Measurements from ENCODE around the gene ZNF747. TPM values are rescaled to one million over a fixed set of nuclear protein-coding genes. Genes with fewer than 3 reads are reported as not detected.

Gene ZNF747
- total RNA-seq, 1 donor from 2014 or later, result 9.6 TPM

- DNase-seq (ENCODE audit: low spot score), result no peak
Measured at GRCh38 chr16:30519120-30520049, 15.3 kb downstream of the ZNF747 start.

DNA sequence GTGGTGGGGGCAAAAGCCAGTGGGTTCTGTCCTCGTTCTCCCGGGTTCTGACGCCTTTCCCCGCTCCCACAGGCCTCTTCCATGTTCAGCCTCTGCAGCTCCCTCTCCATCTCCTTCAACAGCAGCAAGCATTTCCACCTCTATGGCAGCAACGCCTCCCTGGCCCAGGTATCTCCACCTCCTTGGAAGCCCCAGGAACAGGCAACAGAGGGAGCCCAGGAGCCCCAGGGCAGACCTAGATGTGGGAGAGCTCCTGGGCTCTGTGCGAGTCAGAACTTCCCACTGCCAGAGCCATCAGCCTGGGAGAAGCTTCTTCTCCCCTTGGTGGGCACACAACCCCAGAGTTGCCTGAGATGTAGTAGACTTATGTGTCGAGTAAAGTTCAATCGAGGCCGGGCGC lies 16.1 kb downstream of the ZNF747 start:
- no peak for DNase-seq (ENCODE audit: low spot score)

GRCh38 chr16:30515275-30515674 lies 19.4 kb downstream of the ZNF747 start:
- DNase-seq (ENCODE audit: low spot score), result no peak

DNA sequence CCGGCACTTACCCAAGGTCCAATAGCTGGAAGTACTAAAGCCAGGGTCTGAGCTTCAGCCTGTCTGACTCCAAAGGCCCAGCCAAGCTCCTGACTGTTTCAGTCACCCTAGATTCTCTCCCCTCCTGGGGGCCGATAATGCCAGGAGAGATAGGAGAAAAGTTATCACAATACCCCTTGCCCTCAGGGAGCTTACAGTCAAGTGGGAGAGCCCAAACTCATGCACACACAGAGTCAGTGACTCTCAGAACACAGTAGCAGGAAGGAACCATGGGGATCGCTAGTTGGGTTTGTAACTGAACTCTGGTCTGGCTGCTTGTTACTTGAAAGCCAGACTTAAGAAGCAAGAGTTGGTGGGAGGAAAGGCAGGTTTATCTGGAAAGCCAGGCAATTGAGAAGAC lies 23.1 kb downstream of the ZNF747 start:
- no peak for DNase-seq (ENCODE audit: low spot score)

- no peak for DNase-seq (ENCODE audit: low spot score)
Measured at GRCh38 chr16:30510376-30510938, 24.2 kb downstream of the ZNF747 start.

DNA sequence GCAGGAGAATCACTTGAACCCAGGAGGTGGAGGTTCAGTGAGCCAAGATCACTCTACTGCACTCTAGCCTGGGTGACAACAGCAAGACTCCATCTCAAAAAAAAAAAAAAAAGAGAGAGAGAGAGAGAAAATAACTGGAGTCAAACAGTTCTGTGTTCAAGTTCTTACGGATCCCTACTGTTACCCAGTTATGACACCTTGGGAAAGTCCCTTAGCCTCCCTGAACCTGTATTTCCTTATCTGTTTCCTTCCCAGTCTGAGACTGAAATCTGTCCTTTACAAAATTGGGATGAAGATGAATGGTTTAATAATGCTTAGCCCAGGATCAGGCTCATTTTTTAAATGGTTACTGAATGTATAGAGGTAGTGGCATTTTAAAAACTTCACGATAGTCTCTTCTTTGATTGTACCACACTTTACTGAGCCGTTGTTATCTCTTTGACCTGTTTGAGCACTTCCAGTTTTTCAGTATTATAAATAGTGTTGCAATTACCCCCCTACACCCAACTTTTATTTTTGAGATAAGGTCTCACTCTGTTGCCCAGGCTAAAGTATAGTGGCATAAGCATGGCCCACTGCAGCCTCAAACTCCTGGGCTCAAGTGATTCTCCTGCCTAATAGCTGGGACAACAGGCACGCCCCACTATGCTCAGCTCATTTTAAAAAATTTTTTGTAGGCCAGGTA lies 25.4 kb downstream of the ZNF747 start:
- no peak for DNase-seq (ENCODE audit: low spot score)

DNA sequence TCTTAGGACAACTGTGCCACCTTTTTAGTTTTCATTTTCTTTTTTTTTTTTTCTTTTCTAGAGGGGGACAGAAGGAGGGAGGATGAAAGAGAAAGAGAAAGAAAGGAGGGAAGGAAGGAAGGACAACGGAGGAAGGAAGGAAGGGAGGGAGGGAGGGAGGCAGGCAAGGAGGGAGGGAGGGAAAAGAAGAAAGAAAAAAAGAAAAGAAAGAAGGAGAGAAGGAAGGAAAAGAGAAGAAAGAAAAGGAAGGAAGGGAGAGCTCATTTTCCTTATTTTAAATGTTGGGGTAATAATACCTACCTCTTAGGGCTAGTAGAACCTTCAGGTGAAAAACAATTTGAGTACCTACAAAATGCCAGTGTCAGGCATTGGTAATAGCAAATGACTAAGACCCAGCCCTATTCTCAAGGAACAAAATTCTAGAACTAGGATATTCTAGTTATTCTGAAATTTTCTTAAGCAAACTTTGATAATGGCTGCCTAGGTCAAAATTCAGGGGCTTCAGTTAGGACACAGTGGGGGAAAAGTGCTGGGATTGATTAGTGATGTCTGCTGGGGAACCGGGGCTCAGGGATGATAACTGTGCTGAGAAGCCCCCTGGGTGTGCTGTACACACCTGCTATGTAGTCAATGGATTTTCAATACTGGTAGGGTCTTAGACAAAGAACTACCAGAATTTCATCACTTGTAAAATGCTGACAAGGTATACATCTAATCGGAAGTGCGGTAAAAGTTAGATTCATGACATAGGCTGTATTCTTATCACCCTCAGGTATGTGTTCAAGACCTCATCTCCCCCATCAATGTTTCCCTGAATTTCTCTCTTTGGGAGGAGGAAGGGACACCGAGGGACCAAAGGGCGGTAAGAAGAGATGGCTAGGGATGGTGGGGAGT lies 31.0 kb downstream of the ZNF747 start:
- DNase-seq (ENCODE audit: low spot score), result no peak

DNA sequence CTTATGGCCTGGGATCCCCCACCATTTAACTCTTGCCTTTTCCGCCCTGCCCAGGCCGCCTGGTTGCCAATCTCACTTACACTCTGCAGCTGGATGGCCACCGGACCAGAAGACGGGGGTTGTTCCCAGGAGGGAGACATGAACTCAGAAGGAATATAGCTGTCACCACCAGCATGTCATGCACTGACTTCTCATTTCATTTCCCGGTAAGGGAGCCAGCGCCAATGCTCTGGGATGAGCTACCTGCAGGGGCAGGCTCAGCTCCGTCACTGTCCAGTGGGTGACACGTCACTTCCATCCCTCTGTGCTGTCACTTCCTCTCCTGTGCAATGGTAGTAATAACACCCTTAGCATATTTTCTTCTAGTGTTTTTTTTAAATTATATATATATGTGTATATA lies 35.4 kb downstream of the ZNF747 start:
- DNase-seq (ENCODE audit: low spot score), result no peak

GRCh38 chr16:30494709-30495108 lies 39.9 kb downstream of the ZNF747 start:
- DNase-seq (ENCODE audit: low spot score), result no peak

DNA sequence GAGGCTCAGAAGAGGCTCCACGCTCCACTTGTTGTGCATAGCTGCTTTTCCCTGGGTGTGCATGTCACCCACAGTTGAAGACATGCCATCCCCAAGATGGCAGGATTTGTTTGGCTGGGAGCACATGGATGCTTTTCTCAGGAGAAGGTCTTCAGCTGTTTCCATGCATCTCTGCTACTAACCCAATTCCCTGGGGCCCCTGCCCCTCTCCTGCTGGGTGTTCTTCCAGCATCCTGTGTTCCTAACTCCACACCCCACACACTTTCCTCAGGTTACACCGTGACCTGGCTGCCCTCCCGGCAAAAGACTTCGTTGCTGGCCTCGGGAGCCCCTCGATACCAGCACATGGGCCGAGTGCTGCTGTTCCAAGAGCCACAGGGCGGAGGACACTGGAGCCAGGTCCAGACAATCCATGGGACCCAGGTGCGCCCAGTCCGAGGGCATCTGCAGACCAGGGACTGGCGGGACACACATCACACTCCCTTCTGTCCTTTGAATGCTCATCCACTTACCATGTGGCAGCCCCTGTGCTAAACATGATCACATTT lies 40.6 kb downstream of the ZNF747 start:
- DNase-seq (ENCODE audit: low spot score), result no peak

DNA sequence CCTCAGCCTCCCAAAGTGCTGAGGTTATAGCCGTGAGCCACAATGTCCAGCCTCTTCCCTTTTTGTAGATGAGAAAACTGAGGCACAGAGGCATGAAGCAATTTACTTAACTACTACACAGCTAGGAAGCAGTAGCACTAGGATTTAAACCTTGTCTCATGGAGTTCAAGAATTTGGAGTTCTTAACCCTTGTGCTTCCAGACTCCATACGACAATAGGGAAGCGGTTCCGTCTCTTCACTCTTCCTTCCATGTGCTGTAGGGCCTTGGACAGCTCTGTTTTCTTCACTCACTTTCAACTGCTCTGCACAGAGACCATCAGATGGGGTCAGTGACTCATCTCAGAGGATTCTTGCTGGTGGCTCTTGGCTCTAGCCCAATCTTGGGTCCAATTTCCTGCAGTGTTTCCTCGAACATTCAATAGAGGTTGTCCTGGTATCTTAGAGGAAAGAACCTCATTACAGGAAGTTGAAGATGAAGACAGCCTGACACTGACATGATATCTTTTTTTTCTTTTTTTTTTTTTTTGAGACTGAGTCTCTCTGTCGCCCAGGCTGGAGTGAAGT lies 42.8 kb downstream of the ZNF747 start:
- DNase-seq (ENCODE audit: low spot score), result no peak

GRCh38 chr16:30491229-30491628 lies 43.4 kb downstream of the ZNF747 start:
- no peak for DNase-seq (ENCODE audit: low spot score)

- DNase-seq (ENCODE audit: low spot score), result no peak
Measured at GRCh38 chr16:30490210-30490609, 44.4 kb downstream of the ZNF747 start.

- no peak for DNase-seq (ENCODE audit: low spot score)
Measured at GRCh38 chr16:30488764-30489605, 45.7 kb downstream of the ZNF747 start.

DNA sequence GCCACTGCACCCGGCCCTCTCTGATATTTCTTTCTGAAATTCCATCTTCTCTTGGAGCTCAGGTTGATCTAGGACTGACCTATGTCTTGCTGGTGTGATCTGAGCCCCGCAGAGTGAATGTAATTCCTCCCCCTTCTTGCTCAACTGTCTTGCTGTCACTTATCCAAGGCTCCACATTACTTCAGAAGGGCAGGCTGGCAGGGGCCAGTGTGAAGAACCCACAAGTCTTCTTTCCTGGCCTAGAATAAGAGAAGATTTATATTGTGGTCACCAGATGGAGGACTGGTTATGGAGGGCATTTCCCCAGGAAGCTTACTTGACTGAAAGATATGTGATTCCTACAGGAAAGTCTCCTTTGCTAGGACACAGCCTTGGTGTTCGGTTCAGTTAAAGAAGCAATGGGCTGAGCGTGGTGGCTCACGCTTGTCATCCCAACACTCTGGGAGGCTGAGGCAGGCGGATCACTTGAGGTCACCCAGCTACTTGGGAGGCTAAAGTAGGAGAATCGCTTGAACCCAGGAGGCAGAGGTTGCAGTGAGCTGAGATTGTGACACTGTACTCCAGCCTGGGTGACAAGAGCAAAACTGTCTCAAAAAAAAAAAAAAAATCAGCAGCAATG lies 48.7 kb downstream of the ZNF747 start:
- no peak for DNase-seq (ENCODE audit: low spot score)

DNA sequence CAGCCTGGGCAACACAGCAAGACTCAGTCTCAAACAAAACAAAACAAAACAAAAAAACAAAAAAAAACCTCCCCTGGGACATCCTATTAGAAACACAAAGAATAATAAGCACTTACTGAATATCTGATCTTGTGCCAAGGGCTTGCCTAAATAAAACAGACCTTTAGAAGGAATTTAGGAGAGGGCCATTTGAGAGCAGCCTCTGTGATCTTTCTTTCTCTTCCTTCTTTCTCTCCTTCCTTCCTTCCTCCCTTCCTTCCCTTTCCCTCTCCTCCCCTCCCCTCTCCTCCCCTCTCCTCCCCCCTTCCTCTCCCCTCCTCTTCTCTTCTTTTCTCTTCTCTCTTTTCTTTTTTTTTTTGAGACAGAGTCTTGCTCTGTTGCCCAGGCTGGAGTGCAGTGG lies 49.8 kb downstream of the ZNF747 start:
- no peak for DNase-seq (ENCODE audit: low spot score)

- no peak for DNase-seq (ENCODE audit: low spot score)
Measured at GRCh38 chr16:30482366-30482765, 52.3 kb downstream of the ZNF747 start.

DNA sequence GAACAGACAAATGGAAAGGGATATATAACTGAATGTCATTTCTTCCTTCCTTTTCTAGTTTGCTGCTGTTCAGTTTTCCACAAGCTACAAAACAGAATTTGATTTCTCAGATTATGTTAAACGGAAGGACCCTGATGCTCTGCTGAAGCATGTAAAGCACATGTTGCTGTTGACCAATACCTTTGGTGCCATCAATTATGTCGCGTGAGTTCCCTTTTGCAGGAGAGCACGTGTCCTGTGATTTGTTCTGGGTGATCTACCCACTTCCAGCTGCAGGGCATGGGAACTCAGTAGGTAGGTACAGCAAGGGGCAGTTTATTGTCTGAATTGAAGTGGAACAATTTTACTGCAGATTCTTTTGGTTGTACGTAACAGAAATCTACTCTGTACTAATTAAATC lies 53.3 kb downstream of the ZNF747 start:
- DNase-seq (ENCODE audit: low spot score), result no peak
